Ectodermal cell (in vitro differentiated cells): ENCODE measurements around the gene CPA1.
"Not testable (repeated sequence)": the region's sequence is repeated elsewhere in the genome, so short reads cannot be mapped to it uniquely, and the experiment has no call there.

Source experiments
- H3K27ac ChIP-seq: 2 replicates; pipeline ENCODE4 v1.7.0; 2013; ENCODE audit warnings: mild to moderate bottlenecking, low read depth, low read length; ENCODE audit not compliant: insufficient read depth, poor library complexity, severe bottlenecking
- H3K27me3 ChIP-seq: 2 replicates; pipeline ENCODE4 v1.7.0; 2013; ENCODE audit warnings: mild to moderate bottlenecking, low read length; ENCODE audit not compliant: insufficient read depth, control insufficient read depth, poor library complexity, severe bottlenecking
- H3K36me3 ChIP-seq: one replicate; pipeline ENCODE4 v1.7.0; 2013; ENCODE audit warnings: low read length; ENCODE audit not compliant: control insufficient read depth, insufficient read depth
- H3K4me1 ChIP-seq: one replicate; pipeline ENCODE4 v1.7.0; 2013; ENCODE audit warnings: low read length; ENCODE audit not compliant: control insufficient read depth, insufficient read depth
- H3K4me3 ChIP-seq: 2 replicates; pipeline ENCODE4 v1.7.0; 2013; ENCODE audit warnings: low read depth, low read length, control low read depth; ENCODE audit not compliant: insufficient read depth
- H3K9me3 ChIP-seq: 2 replicates; pipeline ENCODE4 v1.7.0; 2013; ENCODE audit warnings: mild to moderate bottlenecking, low read length, moderate library complexity; ENCODE audit not compliant: control insufficient read depth
- WGBS, 2 experiments: methylation state at CpG; one replicate each; pipeline ENCODE4 v1.1.7; 2013; ENCODE audit warnings: missing lambda C conversion rate in 2 of 2; 5-methylcytosine and 5-hydroxymethylcytosine counted together

CPA1 gene

DNA sequence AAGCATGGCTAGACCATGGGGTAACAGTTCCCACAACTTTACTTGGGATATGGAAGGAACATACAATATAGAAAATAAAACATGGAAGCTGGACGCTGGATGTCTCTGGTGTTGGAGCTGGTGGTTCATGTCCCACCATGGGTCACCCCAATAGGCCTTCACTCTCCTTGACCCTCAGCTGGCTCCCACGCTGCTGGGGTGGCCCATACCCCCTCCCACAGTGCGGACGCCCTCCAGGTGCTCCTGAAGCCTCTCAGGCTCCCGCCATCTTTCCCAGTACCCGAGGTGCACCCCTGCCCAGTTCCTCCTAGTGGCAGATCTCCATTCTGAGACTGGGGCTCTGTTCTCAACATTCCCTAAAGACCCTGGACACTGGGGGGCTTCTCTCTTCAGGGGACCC lies 5.8 kb upstream of the CPA1 start:
- H3K27me3 ChIP-seq = no peaks in the 10 kb centered on the region
- no peak overlapping the region for H3K27ac ChIP-seq
- no peak overlapping the region for H3K4me3 ChIP-seq
- H3K36me3 ChIP-seq = no peaks in the 10 kb centered on the region
- peaks cover 18% of the 10 kb centered on the region for H3K4me1 ChIP-seq
- H3K9me3 ChIP-seq = no peaks in the 10 kb centered on the region
- WGBS, 2 experiments = 93 to 95% methylated on average over 6 of the region's 6 CpGs

DNA sequence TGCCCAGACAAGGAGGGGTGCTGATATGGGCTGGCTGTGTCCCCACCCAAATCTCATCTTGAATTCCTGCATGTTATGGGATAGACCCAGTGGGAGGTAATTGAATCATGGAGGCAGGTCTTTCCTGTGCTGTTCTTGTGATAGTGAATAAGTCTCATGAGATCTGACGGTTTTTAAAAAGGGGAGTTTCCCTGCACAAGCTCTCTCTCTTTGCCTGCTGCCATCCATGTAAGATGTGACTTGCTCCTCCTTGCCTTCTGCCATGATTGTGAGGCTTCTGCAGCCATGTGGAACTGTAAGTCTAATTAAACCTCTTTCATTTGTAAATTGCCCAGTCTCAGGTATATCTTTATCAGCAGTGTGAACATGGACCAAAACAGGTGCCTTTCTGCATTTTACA lies 3.8 kb upstream of the CPA1 start:
- H3K9me3 ChIP-seq, H3K27me3 ChIP-seq, H3K4me3 ChIP-seq, H3K36me3 ChIP-seq, H3K27ac ChIP-seq: not testable (repeated sequence)
- peaks cover 31% of the 10 kb centered on the region for H3K4me1 ChIP-seq
- 58 to 76% methylated on average over 1 of the region's 1 CpG for WGBS, 2 experiments

GRCh38 chr7:130377178-130377577 lies 3.1 kb upstream of the CPA1 start:
- Histone ChIP-seq H3K36me3 (no peaks in the 10 kb centered on the region), H3K9me3 (no peaks in the 10 kb centered on the region)
- 83 to 87% methylated on average over 6 of the region's 6 CpGs for WGBS, 2 experiments

GRCh38 chr7:130379019-130379418 lies 1.3 kb upstream of the CPA1 start:
- 93 to 95% methylated on average over 7 of the region's 7 CpGs for WGBS, 2 experiments
- Histone ChIP-seq H3K9me3 (no peaks in the 10 kb centered on the region), H3K27me3 (no peaks in the 10 kb centered on the region), H3K36me3 (no peaks in the 10 kb centered on the region), H3K4me3 (no peak overlapping the region), H3K4me1 (peaks cover 16% of the 10 kb centered on the region), H3K27ac (no peak overlapping the region)

More at GRCh38 chr7:130377178-130377577, 3.1 kb upstream of the CPA1 start:
- Histone ChIP-seq H3K4me3 (no peak overlapping the region), H3K27me3 (no peaks in the 10 kb centered on the region), H3K4me1 (peaks cover 31% of the 10 kb centered on the region), H3K27ac (no peak overlapping the region)

GRCh38 chr7:130379532-130379920 lies 768 bp upstream of the CPA1 start:
- no peaks in the 10 kb centered on the region for H3K27me3 ChIP-seq
- peaks cover 13% of the 10 kb centered on the region for H3K4me1 ChIP-seq
- no peaks in the 10 kb centered on the region for H3K36me3 ChIP-seq
- 87 to 92% methylated on average over 10 of the region's 10 CpGs for WGBS, 2 experiments
- H3K27ac ChIP-seq = no peak overlapping the region
- H3K9me3 ChIP-seq = no peaks in the 10 kb centered on the region
- H3K4me3 ChIP-seq = no peak overlapping the region

DNA sequence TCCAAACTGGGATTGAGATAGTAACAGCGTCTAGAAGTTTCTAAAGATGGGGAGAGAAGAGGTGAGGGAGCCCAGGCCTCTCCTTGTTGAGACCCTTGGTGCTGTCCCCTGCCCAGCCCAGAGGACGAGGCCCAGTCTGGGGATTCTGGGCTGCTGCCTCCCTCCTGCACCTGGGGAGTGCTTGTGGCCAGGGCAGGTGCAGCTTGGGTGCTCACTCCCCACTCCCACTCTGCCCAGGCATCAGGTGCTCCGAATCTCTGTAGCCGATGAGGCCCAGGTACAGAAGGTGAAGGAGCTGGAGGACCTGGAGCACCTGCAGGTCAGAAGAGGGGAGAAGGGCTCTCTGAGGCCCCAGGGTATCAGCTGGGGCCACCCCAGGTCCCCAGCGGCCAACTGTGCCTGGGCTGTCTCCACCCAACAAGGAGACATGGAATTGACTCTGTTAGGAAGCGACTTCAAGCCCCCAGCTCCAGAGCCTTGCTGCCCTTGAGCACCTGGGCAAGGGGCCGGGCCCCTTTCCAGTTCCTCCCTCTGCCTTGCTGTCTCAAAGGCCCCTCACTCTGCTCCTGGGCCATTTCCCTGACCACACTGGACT lies 664 bp downstream of the CPA1 start:
- no peaks in the 10 kb centered on the region for H3K27me3 ChIP-seq
- 93 to 96% methylated on average over 7 of the region's 7 CpGs for WGBS, 2 experiments
- H3K4me3 ChIP-seq = no peak overlapping the region
- H3K36me3 ChIP-seq = no peaks in the 10 kb centered on the region
- no peaks in the 10 kb centered on the region for H3K9me3 ChIP-seq
- H3K4me1 ChIP-seq = peaks cover 13% of the 10 kb centered on the region
- H3K27ac ChIP-seq = no peak overlapping the region

DNA sequence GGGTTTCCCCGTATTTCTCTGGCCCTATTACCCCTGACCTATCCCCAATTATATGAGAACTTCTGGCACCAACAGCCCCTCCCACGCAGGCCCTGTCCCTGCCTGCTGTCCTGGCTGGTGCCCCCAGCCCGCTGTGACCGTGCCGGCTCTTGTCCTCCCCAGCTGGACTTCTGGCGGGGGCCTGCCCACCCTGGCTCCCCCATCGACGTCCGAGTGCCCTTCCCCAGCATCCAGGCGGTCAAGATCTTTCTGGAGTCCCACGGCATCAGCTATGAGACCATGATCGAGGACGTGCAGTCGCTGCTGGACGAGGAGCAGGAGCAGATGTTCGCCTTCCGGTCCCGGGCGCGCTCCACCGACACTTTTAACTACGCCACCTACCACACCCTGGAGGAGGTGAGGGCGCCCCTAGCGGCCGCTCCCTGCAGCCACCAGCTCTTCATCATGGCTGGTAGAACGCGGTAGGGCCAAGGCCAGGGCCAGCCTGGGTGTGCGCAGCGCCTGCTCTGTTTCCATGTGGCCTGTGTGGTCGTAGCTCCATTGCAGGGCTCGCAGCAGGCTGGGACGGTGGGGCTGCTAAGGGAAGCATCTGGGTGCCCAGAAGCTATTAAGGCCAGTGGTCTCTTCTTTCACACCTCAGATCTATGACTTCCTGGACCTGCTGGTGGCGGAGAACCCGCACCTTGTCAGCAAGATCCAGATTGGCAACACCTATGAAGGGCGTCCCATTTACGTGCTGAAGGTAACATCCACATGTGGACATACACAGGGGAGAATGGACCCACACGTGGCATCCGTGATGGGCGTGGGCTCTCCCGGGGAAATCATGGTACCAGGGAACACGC lies 1.4 kb downstream of the CPA1 start:
- Histone ChIP-seq H3K4me1 (peaks cover 13% of the 10 kb centered on the region), H3K36me3 (no peaks in the 10 kb centered on the region), H3K9me3 (no peaks in the 10 kb centered on the region), H3K4me3 (no peak overlapping the region), H3K27me3 (no peaks in the 10 kb centered on the region), H3K27ac (no peak overlapping the region)
- 95% methylated on average over 41 of the region's 41 CpGs for WGBS, 2 experiments

GRCh38 chr7:130383187-130383980 lies 3.1 kb downstream of the CPA1 start:
- Histone ChIP-seq H3K36me3 (no peaks in the 10 kb centered on the region), H3K9me3 (no peaks in the 10 kb centered on the region)

DNA sequence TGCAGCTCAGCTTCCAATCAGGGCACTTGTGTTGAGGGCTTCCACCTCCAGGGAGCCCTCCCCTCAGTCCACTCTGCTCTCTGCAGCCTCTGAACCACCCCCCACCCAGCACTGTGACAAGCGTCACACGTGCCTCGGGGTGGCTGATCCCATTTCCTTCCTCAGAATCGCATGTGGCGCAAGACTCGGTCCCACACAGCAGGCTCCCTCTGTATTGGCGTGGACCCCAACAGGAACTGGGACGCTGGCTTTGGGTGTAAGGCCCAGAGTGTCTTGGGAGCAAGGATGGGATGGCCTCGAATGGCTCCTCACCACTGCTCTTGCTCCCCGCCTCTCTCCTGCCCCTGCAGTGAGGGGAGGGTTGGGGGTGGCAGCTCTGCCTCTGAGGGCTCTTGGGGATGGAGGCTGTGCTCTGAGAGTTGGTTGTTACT lies 4.1 kb downstream of the CPA1 start:
- 93 to 94% methylated on average over 10 of the region's 10 CpGs for WGBS, 2 experiments
- Histone ChIP-seq H3K27me3 (no peaks in the 10 kb centered on the region), H3K36me3 (no peaks in the 10 kb centered on the region), H3K9me3 (no peaks in the 10 kb centered on the region), H3K4me1 (peaks cover 17% of the 10 kb centered on the region), H3K27ac (no peak overlapping the region), H3K4me3 (no peak overlapping the region)

More at GRCh38 chr7:130383187-130383980, 3.1 kb downstream of the CPA1 start:
- Histone ChIP-seq H3K27ac (no peak overlapping the region), H3K27me3 (no peaks in the 10 kb centered on the region), H3K4me1 (peaks cover 17% of the 10 kb centered on the region), H3K4me3 (no peak overlapping the region)
- 92 to 96% methylated on average over 18 of the region's 18 CpGs for WGBS, 2 experiments
